ENCODE measurements around the gene RARS2.

RARS2 gene

DNA sequence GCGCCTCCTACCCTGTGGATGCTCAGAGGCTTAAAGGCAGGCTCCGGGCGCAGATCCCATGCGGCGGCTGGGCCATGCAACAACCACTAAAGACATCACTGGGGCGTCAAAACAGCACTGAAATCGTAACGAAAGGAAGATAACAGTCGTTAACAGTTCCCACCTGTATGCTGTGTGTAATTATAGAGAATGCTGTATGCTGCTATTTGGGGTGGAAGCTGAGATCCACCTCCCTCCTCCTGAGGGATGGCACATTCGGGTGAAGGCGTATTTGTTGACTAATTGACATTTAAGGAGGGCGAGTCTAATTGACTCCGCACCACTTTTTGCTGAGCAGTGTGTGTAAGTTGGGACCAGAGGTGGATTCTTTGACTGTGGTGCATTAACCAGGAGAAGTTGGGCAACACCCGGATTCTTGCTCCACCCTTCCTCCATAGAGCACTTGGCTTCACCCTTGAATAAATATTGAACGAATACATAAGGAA lies 116.3 kb downstream of the RARS2 start:
- H3K27ac ChIP-seq: peak overlapping the region; percentile 97
- H3K4me2 ChIP-seq (ENCODE audit: low read length): peak overlapping the region; percentile 77
- peaks cover 9% of the 10 kb centered on the region for H3K4me1 ChIP-seq
- H3K9me3 ChIP-seq (ENCODE audit: control insufficient read depth, low read length): no peaks in the 10 kb centered on the region
- peak overlapping the region; percentile 82 for H3K9ac ChIP-seq
- peak overlapping the region; percentile 90 for H2AFZ ChIP-seq
- TF ChIP-seq, protein P1, sequence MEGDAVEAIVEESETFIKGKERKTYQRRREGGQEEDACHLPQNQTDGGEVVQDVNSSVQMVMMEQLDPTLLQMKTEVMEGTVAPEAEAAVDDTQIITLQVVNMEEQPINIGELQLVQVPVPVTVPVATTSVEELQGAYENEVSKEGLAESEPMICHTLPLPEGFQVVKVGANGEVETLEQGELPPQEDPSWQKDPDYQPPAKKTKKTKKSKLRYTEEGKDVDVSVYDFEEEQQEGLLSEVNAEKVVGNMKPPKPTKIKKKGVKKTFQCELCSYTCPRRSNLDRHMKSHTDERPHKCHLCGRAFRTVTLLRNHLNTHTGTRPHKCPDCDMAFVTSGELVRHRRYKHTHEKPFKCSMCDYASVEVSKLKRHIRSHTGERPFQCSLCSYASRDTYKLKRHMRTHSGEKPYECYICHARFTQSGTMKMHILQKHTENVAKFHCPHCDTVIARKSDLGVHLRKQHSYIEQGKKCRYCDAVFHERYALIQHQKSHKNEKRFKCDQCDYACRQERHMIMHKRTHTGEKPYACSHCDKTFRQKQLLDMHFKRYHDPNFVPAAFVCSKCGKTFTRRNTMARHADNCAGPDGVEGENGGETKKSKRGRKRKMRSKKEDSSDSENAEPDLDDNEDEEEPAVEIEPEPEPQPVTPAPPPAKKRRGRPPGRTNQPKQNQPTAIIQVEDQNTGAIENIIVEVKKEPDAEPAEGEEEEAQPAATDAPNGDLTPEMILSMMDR (IDR thresholded peaks at IDR 0.05): no peak
- peaks cover 17% of the 10 kb centered on the region for H3K79me2 ChIP-seq
- peak overlapping the region; percentile 99 for H3K4me3 ChIP-seq (ENCODE audit: low read depth, low read length)
- no peaks in the 10 kb centered on the region for H3K27me3 ChIP-seq (ENCODE audit: control insufficient read depth, insufficient read depth, low read length)
- H3K36me3 ChIP-seq (ENCODE audit: control insufficient read depth, insufficient read depth, low read length): no peaks in the 10 kb centered on the region

DNA sequence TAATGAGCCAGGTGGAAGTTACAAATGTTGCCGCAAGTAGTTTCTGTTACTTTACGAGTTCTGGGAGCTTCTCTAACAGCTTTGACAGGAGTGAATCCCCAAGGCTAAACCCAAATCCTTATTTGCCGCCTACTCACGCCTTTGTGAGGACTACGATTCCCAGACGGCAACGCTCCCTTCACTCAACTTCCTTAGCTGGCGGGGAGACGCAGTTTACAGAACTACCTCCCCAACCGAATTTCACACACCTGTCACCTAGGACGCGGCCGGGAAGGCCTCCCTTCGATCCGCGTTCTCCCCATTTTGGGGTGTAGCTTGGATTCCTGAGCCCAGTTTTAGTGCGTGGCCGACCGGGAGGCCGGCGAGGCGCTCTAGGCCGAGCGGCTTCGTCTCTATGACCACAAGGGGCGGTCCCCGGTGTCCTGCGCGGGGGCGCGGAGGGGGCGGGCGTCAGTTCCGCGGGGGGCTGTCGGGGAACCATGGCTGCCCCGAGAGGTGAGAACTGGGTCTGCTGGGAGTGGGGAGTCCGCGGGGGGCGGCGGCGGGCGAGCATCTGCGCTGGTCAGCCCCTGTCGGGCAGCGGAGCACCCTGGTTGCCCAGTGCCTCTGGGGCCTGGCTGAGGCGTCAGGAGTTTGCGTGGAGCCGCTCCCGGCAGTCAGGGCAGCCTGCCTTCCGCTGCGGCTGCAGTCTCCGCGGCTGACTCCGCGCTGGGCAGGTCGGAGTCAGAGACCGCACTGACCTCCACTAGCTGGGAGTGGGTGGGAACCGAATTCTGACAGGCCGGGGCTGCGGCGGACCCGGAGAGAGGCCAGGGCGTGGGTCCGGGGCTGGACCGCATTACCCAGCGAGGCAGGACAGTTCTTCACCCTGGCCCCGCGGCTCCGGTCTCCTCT lies 117.0 kb downstream of the RARS2 start, which contains the start of gene SLC35A1:
TSS of gene SLC35A1 (plus strand) at position 450 of the 894 bp plus-strand sequence. CDS start at position 480, 30 bp downstream.
- TF ChIP-seq, protein P1 (IDR thresholded peaks at IDR 0.05): peak; percentile 35
- peak within 1 kb of the TSS; percentile 99 for H3K4me3 ChIP-seq (ENCODE audit: low read depth, low read length)
- no peaks in the 10 kb centered on the region for H3K27me3 ChIP-seq (ENCODE audit: control insufficient read depth, insufficient read depth, low read length)
- peak within 1 kb of the TSS; percentile 90 for H2AFZ ChIP-seq
- peaks cover 9% of the 10 kb centered on the region for H3K4me1 ChIP-seq
- peak within 1 kb of the TSS; percentile 77 for H3K4me2 ChIP-seq (ENCODE audit: low read length)
- H3K9ac ChIP-seq: peak within 1 kb of the TSS; percentile 82
- peaks cover 15% of the 10 kb centered on the region for H3K79me2 ChIP-seq
- peak within 1 kb of the TSS; percentile 97 for H3K27ac ChIP-seq
- no peaks in the 10 kb centered on the region for H3K9me3 ChIP-seq (ENCODE audit: control insufficient read depth, low read length)
- H3K36me3 ChIP-seq (ENCODE audit: control insufficient read depth, insufficient read depth, low read length): no peaks in the 10 kb centered on the region

DNA sequence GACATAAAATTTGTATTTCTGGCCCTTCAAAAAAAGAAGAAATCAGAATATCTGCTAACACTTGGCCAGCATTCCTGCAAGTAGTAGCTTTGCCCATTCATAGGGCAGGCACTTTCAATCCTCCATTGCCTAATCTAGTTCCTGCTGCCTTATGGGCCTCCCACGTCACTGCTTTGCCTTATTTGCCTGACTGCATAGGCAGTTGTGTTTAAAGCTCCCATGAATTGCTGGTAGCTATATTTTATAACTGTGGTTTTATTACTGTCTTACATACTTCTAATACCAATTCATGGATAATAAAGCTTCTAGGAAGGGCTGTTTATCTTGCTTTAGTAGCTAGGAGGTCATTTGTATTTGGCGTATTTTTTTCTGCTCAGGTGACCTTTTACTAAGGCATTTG lies 124.7 kb downstream of the RARS2 start:
- H3K4me2 ChIP-seq (ENCODE audit: low read length): no peak overlapping the region

More for the DNA sequence above, 124.7 kb downstream of the RARS2 start:
- no peak overlapping the region for H3K9ac ChIP-seq
- no peak overlapping the region for H3K4me3 ChIP-seq (ENCODE audit: low read depth, low read length)
- no peak overlapping the region for H2AFZ ChIP-seq
- H3K9me3 ChIP-seq (ENCODE audit: control insufficient read depth, low read length): no peaks in the 10 kb centered on the region
- H3K79me2 ChIP-seq: no peaks in the 10 kb centered on the region
- no peaks in the 10 kb centered on the region for H3K27me3 ChIP-seq (ENCODE audit: control insufficient read depth, insufficient read depth, low read length)
- no peak overlapping the region for H3K27ac ChIP-seq
- no peaks in the 10 kb centered on the region for H3K36me3 ChIP-seq (ENCODE audit: control insufficient read depth, insufficient read depth, low read length)
- TF ChIP-seq, protein P1 (IDR thresholded peaks at IDR 0.05): no peak
- no peaks in the 10 kb centered on the region for H3K4me1 ChIP-seq

All from parathyroid adenoma (tissue), 2 donors.